DND-41 (cell line): Measurements from ENCODE around the gene EIF5A.

ENCODE experiments used
- ATAC-seq: fragments of 200-7000 bp; cut with Tn5 transposase; 3 replicates; pipeline ENCODE4 v1.9.1; 2021; ENCODE audit warnings: low read depth; ENCODE audit not compliant: insufficient read depth
- DNase-seq: peaks from one replicate; pipeline ENCODE4 v3.0.0-alpha.2; 2020
- H2AFZ ChIP-seq: 2 replicates; pipeline ENCODE4 v1.6.0; 2012; ENCODE audit warnings: low read depth, low read length
- H3K27ac ChIP-seq: 2 replicates; pipeline ENCODE4 v1.5.1; 2012; ENCODE audit warnings: low read length, inconsistent platforms
- H3K27me3 ChIP-seq: fragments of 200-600 bp; sonication (generic); 2 replicates; pipeline ENCODE4 v1.6.0; 2012; ENCODE audit warnings: low read length, mild to moderate bottlenecking, inconsistent platforms; ENCODE audit not compliant: insufficient read depth, poor library complexity
- H3K36me3 ChIP-seq: 2 replicates; pipeline ENCODE4 v1.5.1; 2012; ENCODE audit warnings: low read length, inconsistent platforms; ENCODE audit not compliant: insufficient read depth
- H3K4me1 ChIP-seq: 2 replicates; pipeline ENCODE4 v1.5.1; 2012; ENCODE audit warnings: mild to moderate bottlenecking, low read length; ENCODE audit not compliant: insufficient read depth
- H3K4me2 ChIP-seq: 2 replicates; pipeline ENCODE4 v1.6.0; 2012; ENCODE audit warnings: mild to moderate bottlenecking, moderate library complexity, low read length, inconsistent platforms; ENCODE audit not compliant: insufficient read depth
- H3K4me3 ChIP-seq, 2 experiments: fragments of 200-600 bp in 1 of 2; shearing (Covaris generic) in 1 of 2; 2 replicates each; pipeline ENCODE4 v1.5.1; 2012 to 2016; ENCODE audit warnings: inconsistent platforms in 2 of 2, low read length in 2 of 2, mild to moderate bottlenecking in 2 of 2, low read depth in 1 of 2, moderate library complexity in 1 of 2
- H3K79me2 ChIP-seq: 2 replicates; pipeline ENCODE4 v1.6.0; 2012; ENCODE audit warnings: low read length, inconsistent platforms; ENCODE audit not compliant: insufficient read depth
- H3K9ac ChIP-seq: 2 replicates; pipeline ENCODE4 v1.6.0; 2012; ENCODE audit warnings: low read depth, mild to moderate bottlenecking, inconsistent platforms, low read length, moderate library complexity
- H3K9me3 ChIP-seq: 2 replicates; pipeline ENCODE4 v1.5.1; 2012; ENCODE audit warnings: low read length, moderate library complexity, mild to moderate bottlenecking, inconsistent platforms; ENCODE audit not compliant: insufficient read depth, severe bottlenecking
- H4K20me1 ChIP-seq: 2 replicates; pipeline ENCODE4 v1.6.0; 2012; ENCODE audit warnings: low read length; ENCODE audit not compliant: insufficient read depth
- CTCF ChIP-seq: IDR thresholded peaks from 2 replicates; pipeline ENCODE4 v1.5.1; 2012; ENCODE audit warnings: borderline replicate concordance, low read length, moderate library complexity, mild to moderate bottlenecking; ENCODE audit not compliant: poor library complexity, severe bottlenecking; ENCODE audit errors: extremely low read depth
- EZH2 ChIP-seq: IDR thresholded peaks from 3 replicates; pipeline ENCODE4 v1.6.1; 2012; ENCODE audit warnings: borderline replicate concordance, low read depth, mild to moderate bottlenecking, moderate library complexity, low read length, inconsistent platforms; ENCODE audit not compliant: severe bottlenecking

The EIF5A gene

DNA sequence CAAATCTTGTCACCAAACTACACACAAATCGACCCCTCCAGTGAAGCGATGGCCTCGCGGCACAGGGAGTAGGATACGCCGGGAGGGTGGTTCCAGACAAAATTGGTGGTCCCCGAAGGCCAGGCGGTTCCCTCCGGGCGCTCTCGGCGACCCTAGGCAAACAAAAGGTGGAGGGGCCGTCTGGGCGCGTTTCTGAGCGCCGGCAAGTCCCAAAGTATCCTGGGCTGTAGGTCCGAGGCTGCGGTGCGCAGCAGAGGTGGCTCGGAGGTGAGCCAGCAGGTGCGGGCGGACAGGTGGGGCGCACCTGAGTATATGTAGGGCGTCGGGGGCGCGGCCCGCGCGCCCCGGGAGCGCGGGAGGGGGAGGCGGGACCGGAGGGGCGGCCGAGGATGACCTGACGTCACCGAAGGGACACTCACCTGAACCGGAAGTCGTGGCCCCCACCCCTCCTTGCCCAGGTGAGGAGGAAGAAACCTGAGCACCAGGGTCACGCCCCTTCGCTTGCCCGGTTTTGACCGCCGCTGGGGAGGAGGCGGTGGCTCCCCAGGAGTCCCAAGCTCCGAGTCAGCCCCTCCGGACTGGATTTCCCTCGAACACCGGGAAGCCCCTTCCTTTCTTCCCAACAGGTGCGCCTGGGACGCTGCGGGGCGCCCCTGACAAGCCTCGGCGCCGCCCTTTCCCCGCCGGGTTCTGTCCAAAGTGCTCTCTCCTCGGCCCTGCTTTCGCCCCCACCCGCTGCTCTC is 45.1 kb upstream of the EIF5A start, which contains the start of gene CLDN7:
Gene CLDN7, minus strand, starts transcription at position 287 of the 743 bp plus-strand sequence. CDS start 435 bp downstream, outside the sequence.
- no peak within 1 kb of the TSS for H3K9ac ChIP-seq
- no peak for ATAC-seq
- no peaks in the 10 kb centered on the region for H4K20me1 ChIP-seq
- H3K27ac ChIP-seq = no peak within 1 kb of the TSS
- H3K36me3 ChIP-seq = peaks cover 16% of the 10 kb centered on the region
- H3K9me3 ChIP-seq = no peaks in the 10 kb centered on the region
- H3K27me3 ChIP-seq = no peaks in the 10 kb centered on the region
- H2AFZ ChIP-seq = peak within 1 kb of the TSS; percentile 36
- H3K4me3 ChIP-seq = no peak within 1 kb of the TSS
- H3K79me2 ChIP-seq = no peaks in the 10 kb centered on the region
- peaks cover 3% of the 10 kb centered on the region; the same call in 1 of the 2 replicates for H3K4me1 ChIP-seq
- DNase-seq = no peak
- no peak within 1 kb of the TSS for H3K4me2 ChIP-seq
- TF ChIP-seq CTCF (no peak), EZH2 (no peak)

GRCh38 chr17:7262935-7263800 is 44.3 kb upstream of the EIF5A start:
- H3K27ac ChIP-seq = no peak overlapping the region

GRCh38 chr17:7263801-7264078 is 43.7 kb upstream of the EIF5A start:
- ATAC-seq = no peak
- no peak for DNase-seq
- H3K9ac ChIP-seq = no peak overlapping the region
- peak overlapping the region; percentile 36; the same call in 1 of the 2 replicates for H2AFZ ChIP-seq
- H3K4me1 ChIP-seq = peaks cover 3% of the 10 kb centered on the region; the same call in 1 of the 2 replicates
- no peaks in the 10 kb centered on the region for H4K20me1 ChIP-seq
- H3K79me2 ChIP-seq = no peaks in the 10 kb centered on the region
- peaks cover 9% of the 10 kb centered on the region for H3K36me3 ChIP-seq
- no peak overlapping the region for H3K4me2 ChIP-seq
- H3K4me3 ChIP-seq = no peak overlapping the region
- TF ChIP-seq CTCF = no peak
- TF ChIP-seq EZH2 = no peak
- no peaks in the 10 kb centered on the region for H3K9me3 ChIP-seq
- H3K27ac ChIP-seq = no peak overlapping the region
- H3K27me3 ChIP-seq = no peaks in the 10 kb centered on the region

More at GRCh38 chr17:7262935-7263800, 44.3 kb upstream of the EIF5A start:
- Histone ChIP-seq H3K27me3 (no peaks in the 10 kb centered on the region), H3K9ac (no peak overlapping the region), H4K20me1 (no peaks in the 10 kb centered on the region), H3K4me2 (no peak overlapping the region), H2AFZ (peak overlapping the region; percentile 36), H3K9me3 (no peaks in the 10 kb centered on the region), H3K36me3 (peaks cover 15% of the 10 kb centered on the region), H3K79me2 (no peaks in the 10 kb centered on the region), H3K4me1 (peaks cover 3% of the 10 kb centered on the region; the same call in 1 of the 2 replicates), H3K4me3 (no peak overlapping the region)
- no peak for ATAC-seq
- DNase-seq = no peak
- no peak for TF ChIP-seq EZH2
- no peak for TF ChIP-seq CTCF
